HFF-Myc (cell line): Measurements from ENCODE around the gene GRIFIN.
A peak's percentile ranks its signal among the peaks of the same experiment; 100 is the strongest.

Experiments
- DNase-seq: peaks from one replicate; pipeline ENCODE4 v3.0.0-alpha.2; 2011; ENCODE audit warnings: low read depth; ENCODE audit errors: extremely low read depth
- H3K4me3 ChIP-seq: replicated peaks from 2 replicates; pipeline ENCODE4 v1.5.1; 2011; ENCODE audit warnings: low read depth, mild to moderate bottlenecking, control low read depth, low read length
- TF ChIP-seq, protein P1 (sequence below): IDR thresholded peaks from 2 replicates; pipeline ENCODE4 v1.5.1; 2012; ENCODE audit warnings: mild to moderate bottlenecking, low read depth, low read length, control low read depth; ENCODE audit errors: missing control alignments

Gene GRIFIN

DNA sequence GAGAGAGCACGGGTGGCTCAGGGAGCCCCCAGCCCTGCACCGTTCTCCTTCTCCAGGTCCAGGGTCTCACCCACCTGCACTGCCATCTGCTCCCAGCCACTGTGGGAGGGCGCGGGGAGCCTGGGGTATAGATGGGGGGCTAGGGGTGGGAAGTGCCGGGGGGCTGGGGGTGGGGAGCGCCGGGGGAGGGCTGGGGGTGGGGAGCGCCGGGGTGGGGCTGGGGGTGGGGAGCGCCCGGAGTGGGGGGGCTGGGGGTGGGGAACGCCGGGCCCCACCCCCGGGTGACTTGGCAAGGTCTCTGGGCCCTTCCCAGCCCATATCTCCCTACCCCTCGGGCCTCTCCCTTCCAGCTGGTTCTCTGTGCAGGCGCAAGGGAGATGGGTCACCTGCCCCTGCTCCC lies at the start of gene GRIFIN:
GRIFIN (minus strand) TSS at position 101 of the 400 bp plus-strand sequence; CDS start at position 86, 15 bp downstream.
- TF ChIP-seq, protein P1, sequence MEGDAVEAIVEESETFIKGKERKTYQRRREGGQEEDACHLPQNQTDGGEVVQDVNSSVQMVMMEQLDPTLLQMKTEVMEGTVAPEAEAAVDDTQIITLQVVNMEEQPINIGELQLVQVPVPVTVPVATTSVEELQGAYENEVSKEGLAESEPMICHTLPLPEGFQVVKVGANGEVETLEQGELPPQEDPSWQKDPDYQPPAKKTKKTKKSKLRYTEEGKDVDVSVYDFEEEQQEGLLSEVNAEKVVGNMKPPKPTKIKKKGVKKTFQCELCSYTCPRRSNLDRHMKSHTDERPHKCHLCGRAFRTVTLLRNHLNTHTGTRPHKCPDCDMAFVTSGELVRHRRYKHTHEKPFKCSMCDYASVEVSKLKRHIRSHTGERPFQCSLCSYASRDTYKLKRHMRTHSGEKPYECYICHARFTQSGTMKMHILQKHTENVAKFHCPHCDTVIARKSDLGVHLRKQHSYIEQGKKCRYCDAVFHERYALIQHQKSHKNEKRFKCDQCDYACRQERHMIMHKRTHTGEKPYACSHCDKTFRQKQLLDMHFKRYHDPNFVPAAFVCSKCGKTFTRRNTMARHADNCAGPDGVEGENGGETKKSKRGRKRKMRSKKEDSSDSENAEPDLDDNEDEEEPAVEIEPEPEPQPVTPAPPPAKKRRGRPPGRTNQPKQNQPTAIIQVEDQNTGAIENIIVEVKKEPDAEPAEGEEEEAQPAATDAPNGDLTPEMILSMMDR = no peak
- H3K4me3 ChIP-seq = no peak within 1 kb of the TSS
- no peak for DNase-seq

DNA sequence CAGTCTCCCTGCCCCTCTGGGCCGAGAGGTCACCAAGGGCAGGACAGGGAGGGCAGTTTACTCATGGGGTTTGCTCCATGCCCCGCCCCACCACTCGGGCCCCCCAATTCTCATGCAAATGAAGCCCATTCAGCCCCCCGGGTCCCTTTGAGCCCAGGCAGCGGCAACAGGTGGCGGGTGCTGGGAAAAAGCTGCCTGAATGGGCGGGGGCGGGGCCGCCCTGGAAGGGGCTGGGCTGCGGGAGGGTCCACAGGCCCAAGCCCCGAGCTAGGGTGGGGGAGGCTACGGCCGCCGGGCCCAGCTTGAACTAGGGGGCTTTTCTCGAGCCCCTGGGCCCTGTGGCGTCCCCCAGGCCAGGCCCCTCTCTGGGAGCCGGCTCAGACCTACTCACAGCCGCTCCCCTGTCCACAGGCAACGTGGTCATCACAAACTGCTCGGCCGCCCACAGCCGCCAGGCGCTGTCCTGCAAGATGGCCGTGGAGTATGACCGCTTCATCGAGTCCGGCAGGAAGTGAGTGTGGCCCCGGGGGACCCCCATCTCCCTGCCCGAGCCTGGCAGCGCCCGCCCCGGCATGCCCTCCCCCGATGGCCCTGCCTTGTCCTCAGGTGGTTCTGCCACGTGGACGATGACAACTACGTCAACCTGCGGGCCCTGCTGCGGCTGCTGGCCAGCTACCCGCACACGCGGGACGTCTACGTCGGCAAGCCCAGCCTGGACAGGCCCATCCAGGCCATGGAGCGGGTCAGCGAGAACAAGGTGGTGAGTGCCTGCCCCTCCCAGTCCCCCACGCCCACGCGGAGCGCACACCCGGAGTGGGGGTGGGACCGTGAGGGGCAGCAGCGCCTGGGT lies 48.8 kb upstream of the GRIFIN start:
- H3K4me3 ChIP-seq = no peak overlapping the region
- TF ChIP-seq, protein P1 = no peak
- DNase-seq = no peak

DNA sequence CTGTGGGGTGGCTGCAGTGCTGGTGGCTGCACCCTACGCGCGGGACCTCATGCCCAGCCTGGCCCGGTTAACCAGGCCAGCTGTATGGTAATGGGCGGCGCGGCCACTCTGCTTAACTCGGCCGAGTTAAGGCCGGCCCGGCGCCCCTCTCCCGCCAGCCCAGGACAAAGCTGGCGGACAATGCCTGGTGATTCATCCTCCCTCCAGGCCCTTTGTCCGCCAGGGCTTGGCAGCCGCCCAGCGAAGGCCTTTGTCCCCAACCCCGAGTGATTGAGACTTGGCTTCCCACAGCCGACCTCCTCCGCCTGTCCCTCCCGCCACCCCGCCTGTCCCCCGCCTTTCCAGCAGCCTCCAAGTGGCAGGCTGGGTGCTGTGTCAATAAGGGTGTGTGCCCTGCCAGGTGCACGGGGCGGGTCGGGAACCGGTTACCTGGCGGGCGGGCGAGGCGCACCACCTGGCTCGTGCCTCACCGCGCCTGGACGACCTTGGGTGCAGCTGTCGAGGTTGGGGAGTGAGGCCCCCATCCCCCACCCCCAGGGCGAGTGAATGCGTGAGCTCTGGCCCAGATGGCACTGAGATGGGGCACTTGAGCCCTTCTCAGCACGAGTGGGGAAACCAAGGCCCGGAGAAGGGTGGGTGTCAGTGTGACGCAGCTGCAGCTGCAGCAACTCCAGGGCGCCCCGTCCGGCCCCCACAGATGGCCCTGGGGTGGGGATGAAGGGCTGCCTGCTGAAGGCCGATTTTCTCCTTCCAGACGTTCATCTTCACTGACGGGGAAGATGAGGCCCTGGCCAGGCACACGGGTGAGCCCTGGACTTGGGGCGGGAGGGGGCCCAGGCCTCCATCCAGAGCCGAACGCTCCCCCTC lies 48.0 kb upstream of the GRIFIN start:
- DNase-seq = no peak
- peak overlapping the region; percentile 65 for H3K4me3 ChIP-seq
- TF ChIP-seq, protein P1 = no peak

- TF ChIP-seq, protein P1 = no peak
- no peak for DNase-seq
- peak overlapping the region; percentile 65 for H3K4me3 ChIP-seq
These were observed 47.3 kb upstream of the GRIFIN start for GRCh38 chr7:2523461-2523936.

DNA sequence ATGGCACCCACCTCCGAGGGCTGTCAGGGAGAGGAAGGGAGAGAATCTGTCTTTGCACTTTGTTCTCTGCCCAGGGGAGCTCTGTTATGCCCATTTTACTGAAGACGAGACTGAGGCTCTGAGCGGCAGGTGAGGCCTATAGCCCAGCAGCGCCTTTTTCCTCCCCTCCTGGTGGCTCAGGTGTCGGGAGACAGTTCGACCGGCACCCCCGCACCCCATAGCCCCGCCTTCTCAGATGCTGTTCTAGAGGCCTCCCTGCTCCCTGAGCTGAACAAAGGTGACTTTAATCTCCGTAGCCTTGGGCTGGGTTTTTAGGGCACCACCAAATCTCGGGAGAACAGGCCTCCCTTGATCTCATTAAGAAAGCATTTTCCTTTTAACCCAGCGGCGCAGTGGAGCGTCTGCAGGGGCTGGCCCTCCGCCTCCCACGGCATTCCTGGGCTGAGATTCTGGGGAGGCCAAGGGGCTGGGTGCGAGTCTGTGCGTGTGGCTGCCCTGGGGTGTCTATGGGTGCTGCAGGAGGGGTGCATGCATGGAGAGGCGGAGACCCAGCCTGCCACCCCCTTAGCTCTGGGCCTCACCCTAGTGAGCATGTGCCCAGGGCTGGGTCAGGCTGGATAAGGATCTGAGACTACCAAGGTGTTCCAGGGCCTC lies 46.7 kb upstream of the GRIFIN start:
- DNase-seq = no peak
- TF ChIP-seq, protein P1 = no peak
- H3K4me3 ChIP-seq = peak overlapping the region; percentile 65

DNA sequence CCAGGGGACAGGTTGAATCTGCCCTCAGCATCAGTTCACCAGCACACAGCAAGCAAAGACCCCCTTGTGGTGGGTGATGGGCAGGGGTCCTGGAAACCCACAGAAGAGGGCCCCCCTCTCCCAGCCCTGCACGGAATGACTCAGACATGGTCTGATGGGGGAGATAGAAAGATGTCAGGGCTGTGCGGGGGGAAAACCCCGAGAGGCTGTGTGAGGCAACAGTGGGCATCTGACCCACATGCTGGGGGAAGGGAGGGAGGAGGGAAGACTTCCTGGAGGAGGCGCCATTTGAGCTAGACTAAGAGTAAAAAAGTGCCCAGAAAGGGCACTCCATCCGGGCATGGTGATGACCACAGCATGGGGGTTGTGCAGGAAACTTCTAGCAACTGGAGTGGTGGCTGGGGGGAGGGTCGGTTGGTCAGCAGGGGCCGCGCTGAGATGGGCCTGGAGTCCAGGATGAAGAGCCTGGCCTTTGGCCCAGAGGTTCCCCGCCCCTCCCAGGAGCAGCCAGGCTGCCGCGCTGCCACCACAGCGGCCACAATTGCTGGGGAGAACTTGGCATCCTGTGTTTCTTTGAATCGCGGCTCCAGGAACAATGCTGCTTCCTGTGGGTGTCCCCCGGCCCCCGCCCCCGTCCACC lies 45.9 kb upstream of the GRIFIN start:
- TF ChIP-seq, protein P1 = no peak
- no peak for DNase-seq
- H3K4me3 ChIP-seq = peak overlapping the region; percentile 65
